A549 (cell line): ENCODE measurements around the gene RWDD1. TPM values are rescaled to one million over a fixed set of nuclear protein-coding genes. Genes with fewer than 3 reads are reported as not detected.

ENCODE experiments used
- ATAC-seq, 2 experiments: fragments of 200-7000 bp in 1 of 2; fragments of >200 bp in 1 of 2; cut with Nextera tagmentation in 1 of 2; cut with Tn5 transposase in 1 of 2; 3 replicates each; pipeline versions ENCODE4 v1.8.0 to v1.9.1; 2018 to 2020; ENCODE audit warnings: mild to moderate bottlenecking in 1 of 2, moderate library complexity in 1 of 2
- CTCF ChIA-PET: fragments of 300-600 bp; sonication (Branson Sonifier 250); formaldehyde crosslinking; extraction: SDS; loops from one replicate; lab custom pipeline; 2021; ENCODE audit warnings: antibody characterized with exemption, inconsistent platforms; lab: Yijun Ruan, JAX
- POLR2A ChIA-PET: fragments of 350-600 bp; formaldehyde crosslinking; extraction: SDS; loops from one replicate; lab custom pipeline; 2021; ENCODE audit warnings: antibody characterized with exemption, inconsistent platforms; lab: Yijun Ruan, JAX
- DNase-seq, 2 experiments: peaks; one replicate each; pipeline versions ENCODE4 v3.0.0 to v3.0.0-alpha.2; 2011 to 2016; ENCODE audit warnings: low read depth in 1 of 2, low spot score in 1 of 2
- FAIRE-seq: peaks from 2 replicates; lab custom pipeline; 2011; peaks lifted over from hg19 to GRCh38; lab: Jason Lieb, UNC
- H3K27ac ChIP-seq, 2 experiments: fragments of >200 bp; sonication (Bioruptor Twin); formaldehyde crosslinking; 3 replicates each; pipeline ENCODE4 v1.5.1; 2016 to 2017
- H3K4me1 ChIP-seq: fragments of >200 bp; sonication (Bioruptor Twin); formaldehyde crosslinking; 3 replicates; pipeline ENCODE4 v1.6.1; 2016
- H3K4me2 ChIP-seq: fragments of >200 bp; sonication (Bioruptor Twin); formaldehyde crosslinking; 3 replicates; pipeline ENCODE4 v1.6.1; 2016
- H3K4me3 ChIP-seq: fragments of >200 bp; sonication (Bioruptor Twin); formaldehyde crosslinking; 3 replicates; pipeline ENCODE4 v1.5.1; 2016
- H3K9me3 ChIP-seq: fragments of >200 bp; sonication (Bioruptor Twin); formaldehyde crosslinking; 3 replicates; pipeline ENCODE4 v1.6.1; 2016
- BCL3 ChIP-seq: fragments of >200 bp; sonication (Bioruptor Twin); formaldehyde crosslinking; IDR thresholded peaks from 3 replicates; pipeline ENCODE4 v1.6.1; 2016
- BHLHE40 ChIP-seq: IDR thresholded peaks from 2 replicates; pipeline ENCODE4 v1.6.1; 2012; ENCODE audit warnings: low read depth, low read length, inconsistent platforms
- CHD4 ChIP-seq: fragments of 200-600 bp; sonication (generic); IDR thresholded peaks from 2 replicates; pipeline ENCODE4 v1.6.1; 2016; ENCODE audit warnings: antibody characterized with exemption, mild to moderate bottlenecking, borderline replicate concordance
- CTCF ChIP-seq: fragments of >200 bp; sonication (Bioruptor Twin); formaldehyde crosslinking; IDR thresholded peaks from 3 replicates; pipeline ENCODE4 v1.5.1; 2016
- ELK1 ChIP-seq: fragments of 150-350 bp; IDR thresholded peaks from 2 replicates; pipeline ENCODE4 v1.6.1; 2014; ENCODE audit warnings: low read depth, mild to moderate bottlenecking, low read length
- FOSL2 ChIP-seq, 2 experiments: fragments of 450-650 bp in 1 of 2; fragments of >200 bp in 1 of 2; sonication (Bioruptor Twin) in 1 of 2; formaldehyde crosslinking; IDR thresholded peaks; 2 replicates each; pipeline versions ENCODE4 v1.5.0 to v1.6.1; 2016 to 2020; ENCODE audit warnings: mild to moderate bottlenecking in 1 of 2, moderate library complexity in 1 of 2
- HMGXB4 ChIP-seq: fragments of 250-450 bp; sonication (Bioruptor Pico); IDR thresholded peaks from 2 replicates; pipeline ENCODE4 v1.5.0; 2021; ENCODE audit warnings: mild to moderate bottlenecking, moderate library complexity, borderline replicate concordance
- HOXB13 ChIP-seq: fragments of 250-450 bp; sonication (Bioruptor Pico); IDR thresholded peaks from 2 replicates; pipeline ENCODE4 v1.5.0; 2020; ENCODE audit warnings: low read depth, mild to moderate bottlenecking, moderate library complexity
- HOXB5 ChIP-seq: fragments of 250-450 bp; sonication (Bioruptor Pico); IDR thresholded peaks from 2 replicates; pipeline ENCODE4 v1.5.0; 2020; ENCODE audit warnings: mild to moderate bottlenecking, moderate library complexity
- JUN ChIP-seq, 2 experiments: fragments of >200 bp; sonication (Bioruptor Twin); formaldehyde crosslinking; IDR thresholded peaks; 2 replicates in 1 of 2; 3 replicates in 1 of 2; pipeline ENCODE4 v1.6.1; 2016 to 2017
- MAX ChIP-seq: IDR thresholded peaks from 2 replicates; pipeline ENCODE4 v1.6.1; 2012
- MYC ChIP-seq: IDR thresholded peaks from 2 replicates; pipeline ENCODE4 v1.6.1; 2012; ENCODE audit warnings: mild to moderate bottlenecking, inconsistent platforms, low read length, improper control_type of control experiment, borderline replicate concordance
- PBX3 ChIP-seq: IDR thresholded peaks from 2 replicates; pipeline ENCODE4 v1.6.1; 2012
- RFX5 ChIP-seq: fragments of 450-650 bp; IDR thresholded peaks from 2 replicates; pipeline ENCODE4 v1.7.1; 2014; ENCODE audit warnings: antibody characterized with exemption, mild to moderate bottlenecking, moderate library complexity
- RNF2 ChIP-seq: fragments of 200-600 bp; sonication (generic); IDR thresholded peaks from 2 replicates; pipeline ENCODE4 v1.6.1; 2016; ENCODE audit warnings: low read depth, mild to moderate bottlenecking, antibody characterized with exemption, moderate library complexity, borderline replicate concordance
- TFCP2L1 ChIP-seq: fragments of 250-450 bp; sonication (Bioruptor Pico); IDR thresholded peaks from 2 replicates; pipeline ENCODE4 v1.5.0; 2021; ENCODE audit warnings: mild to moderate bottlenecking
- TP53 ChIP-seq: fragments of 250-450 bp; sonication (Bioruptor Pico); IDR thresholded peaks from 2 replicates; pipeline ENCODE4 v1.5.0; 2021; ENCODE audit warnings: mild to moderate bottlenecking, moderate library complexity
- ZNF302 ChIP-seq: fragments of 250-450 bp; sonication (Bioruptor Pico); IDR thresholded peaks from 2 replicates; pipeline ENCODE4 v1.9.0; 2021; ENCODE audit warnings: inconsistent platforms, mild to moderate bottlenecking, moderate library complexity
- polyA plus RNA-seq, 4 experiments: library from polyadenylated mRNA; depleted of rRNA in 3 of 4; stranded (reverse); fragments of >200 nt; fragmentation: RNase III in 1 of 4; extraction: RNeasy Plus Mini Kit Qiagen cat#74134 plus additional on column Dnase treatment in 1 of 4; gene quantifications; 2 replicates in 3 of 4; 3 replicates in 1 of 4; pipeline ENCODE4 v1.2.3, GENCODE V29; 2011 to 2017

RWDD1 gene
- polyA plus RNA-seq, 2 of the 4 experiments (the other 2 are of a cell fraction) = 32.5 to 47.7 TPM

GRCh38 chr6:116550796-116551195, 20.5 kb upstream of the RWDD1 start (continued):
- TF ChIP-seq CTCF (no peak), HMGXB4 (no peak), HOXB5 (no peak), CHD4 (no peak), FOSL2 (IDR thresholded peaks at IDR 0.05) (no peak), FOSL2 (CRISPR knock-in tag; IDR thresholded peaks at IDR 0.05) (no peak), JUN (IDR thresholded peaks at IDR 0.05) (no peak)

GRCh38 chr6:116553451-116553850, 17.9 kb upstream of the RWDD1 start, which contains the start of gene CALHM4:
CALHM4 (plus strand) TSS chr6:116553751; CDS start chr6:116553794, 43 bp downstream.
- H3K9me3 ChIP-seq = no peaks in the 10 kb centered on the region
- ChIA-PET CTCF (interaction anchor here (1.1 to 2.6 kb wide), 3 partner anchors 18 to 285 kb away, joined by 3 to 6 read pairs (median 4); no protein-coding TSS in a partner anchor), POLR2A (interaction anchor here (1.2 kb wide), 1 partner anchor 18 kb away, joined by 4 read pairs; the partner anchor contains the start of gene RWDD1)
- no peak for DNase-seq
- H3K4me2 ChIP-seq = no peak within 1 kb of the TSS
- no peak for TF ChIP-seq RFX5
- TF ChIP-seq TP53 (CRISPR knock-in tag) = no peak
- no peak for TF ChIP-seq CTCF
- no peak for TF ChIP-seq MAX
- no peak for TF ChIP-seq ELK1
- no peak for TF ChIP-seq HMGXB4
- no peak for TF ChIP-seq BHLHE40
- TF ChIP-seq HOXB13 = no peak
- no peak for TF ChIP-seq BCL3
- TF ChIP-seq PBX3 = no peak
- no peak for TF ChIP-seq ZNF302 (CRISPR knock-in tag)
- TF ChIP-seq HOXB5 = no peak
- TF ChIP-seq RNF2 = no peak
- no peak for TF ChIP-seq MYC
- no peak for TF ChIP-seq TFCP2L1 (CRISPR knock-in tag)
- no peak for TF ChIP-seq CHD4
- H3K4me3 ChIP-seq = no peak within 1 kb of the TSS
- ATAC-seq = no peak
- peaks cover 28% of the 10 kb centered on the region for H3K4me1 ChIP-seq
- no peak for FAIRE-seq
- H3K27ac ChIP-seq = no peak within 1 kb of the TSS
